H1 (cell line): Measurements from ENCODE around the gene ARL11. TPM values are rescaled to one million over a fixed set of nuclear protein-coding genes. Genes with fewer than 3 reads are reported as not detected.

Experiments
- CTCF ChIA-PET: fragments of 300-600 bp; sonication (Branson Sonifier 250); formaldehyde crosslinking; loops from one replicate; lab custom pipeline; 2021; ENCODE audit not compliant: partially characterized antibody; lab: Charles Lee
- POLR2A ChIA-PET: fragments of 300-600 bp; sonication (Branson Sonifier 250); formaldehyde crosslinking; loops from one replicate; lab custom pipeline; 2021; ENCODE audit warnings: inconsistent platforms; ENCODE audit not compliant: partially characterized antibody; lab: Charles Lee
- DNase-seq, 2 experiments: peaks; one replicate each; pipeline versions ENCODE4 v3.0.0 to v3.0.0-alpha.2; 2010 to 2022; ENCODE audit warnings: low spot score in 2 of 2, low read depth in 1 of 2, mixed read lengths in 1 of 2
- FAIRE-seq: peaks from 2 replicates; lab custom pipeline; 2011; peaks lifted over from hg19 to GRCh38; lab: Jason Lieb, UNC
- H2AFZ ChIP-seq: 2 replicates; pipeline ENCODE4 v1.8.1; 2012; ENCODE audit warnings: low read length, inconsistent platforms
- H2AK5ac ChIP-seq: 2 replicates; pipeline ENCODE4 v1.6.1; 2013; ENCODE audit warnings: low read depth, low read length
- H2BK120ac ChIP-seq: replicated peaks from 2 replicates; pipeline ENCODE3; 2013; ENCODE audit warnings: low read depth, low read length, inconsistent platforms
- H2BK12ac ChIP-seq: 2 replicates; pipeline ENCODE4 v1.6.1; 2013; ENCODE audit warnings: low read depth, low read length
- H2BK15ac ChIP-seq: 2 replicates; pipeline ENCODE4 v1.6.1; 2013; ENCODE audit warnings: low read length
- H2BK20ac ChIP-seq: 2 replicates; pipeline ENCODE4 v1.6.1; 2013; ENCODE audit warnings: low read length
- H2BK5ac ChIP-seq: 2 replicates; pipeline ENCODE4 v1.6.1; 2013; ENCODE audit warnings: low read depth, low read length
- H3K14ac ChIP-seq: 2 replicates; pipeline ENCODE4 v1.6.1; 2013; ENCODE audit warnings: inconsistent platforms; ENCODE audit not compliant: insufficient read length
- H3K18ac ChIP-seq: 2 replicates; pipeline ENCODE4 v1.6.1; 2013; ENCODE audit warnings: low read length; ENCODE audit errors: extremely low read depth
- H3K23ac ChIP-seq: 2 replicates; pipeline ENCODE4 v1.6.1; 2013; ENCODE audit warnings: inconsistent platforms; ENCODE audit not compliant: insufficient read length
- H3K23me2 ChIP-seq: 2 replicates; pipeline ENCODE4 v1.6.1; 2013; ENCODE audit warnings: low read depth, low read length
- H3K27ac ChIP-seq: 2 replicates; pipeline ENCODE4 v1.6.1; 2011; ENCODE audit warnings: low read depth, low read length, inconsistent platforms
- H3K27me3 ChIP-seq, 4 experiments: replicated peaks in 1 of 4; 1 replicate in 1 of 4; 2 replicates in 3 of 4; pipeline versions ENCODE4 v1.6.1 to v1.8.1; 2011 to 2013; ENCODE audit warnings: low read length in 3 of 4, mild to moderate bottlenecking in 3 of 4, inconsistent platforms in 2 of 4, mixed read lengths in 2 of 4, moderate library complexity in 1 of 4; ENCODE audit not compliant: control insufficient read depth in 3 of 4, insufficient read depth in 3 of 4; ENCODE audit errors: extremely low read depth in 1 of 4
- H3K36me3 ChIP-seq, 4 experiments: 2 replicates each; pipeline versions ENCODE4 v1.6.1 to v1.8.1; 2011 to 2013; ENCODE audit warnings: mild to moderate bottlenecking in 4 of 4, low read length in 3 of 4, moderate library complexity in 2 of 4, control low read depth in 1 of 4, inconsistent platforms in 1 of 4; ENCODE audit not compliant: insufficient read depth in 4 of 4, control insufficient read depth in 2 of 4
- H3K4ac ChIP-seq: replicated peaks from 2 replicates; pipeline ENCODE3; 2013; ENCODE audit warnings: low read length, low read depth, mixed read lengths, inconsistent platforms; ENCODE audit not compliant: insufficient read length
- H3K4me1 ChIP-seq, 4 experiments: replicated peaks in 1 of 4; 1 replicate in 1 of 4; 2 replicates in 3 of 4; pipeline versions ENCODE4 v1.6.1 to v1.8.1; 2011 to 2013; ENCODE audit warnings: low read length in 3 of 4, inconsistent platforms in 2 of 4, mixed read lengths in 1 of 4; ENCODE audit not compliant: insufficient read depth in 4 of 4, control insufficient read depth in 3 of 4
- H3K4me2 ChIP-seq, 2 experiments: 2 replicates each; pipeline versions ENCODE4 v1.6.1 to v1.8.1; 2011 to 2013; ENCODE audit warnings: low read depth in 2 of 2, low read length in 2 of 2, control low read depth in 1 of 2, inconsistent platforms in 1 of 2, mild to moderate bottlenecking in 1 of 2; ENCODE audit not compliant: insufficient read depth in 1 of 2
- H3K4me3 ChIP-seq, 4 experiments: fragments of 200-600, 300-600 bp in 1 of 4; sonication (generic), shearing (Covaris generic), sonication (Bioruptor Twin) in 1 of 4; 2 replicates each; pipeline versions ENCODE4 v1.5.1 to v1.8.1; 2011 to 2016; ENCODE audit warnings: low read length in 4 of 4, low read depth in 3 of 4, control low read depth in 2 of 4, inconsistent platforms in 2 of 4, mild to moderate bottlenecking in 2 of 4, mixed read lengths in 1 of 4, moderate library complexity in 1 of 4; ENCODE audit not compliant: insufficient read depth in 2 of 4; ENCODE audit errors: extremely low read depth in 1 of 4
- H3K56ac ChIP-seq: replicated peaks from 2 replicates; pipeline ENCODE3; 2013; ENCODE audit warnings: low read depth, mild to moderate bottlenecking, mixed read lengths, low read length, inconsistent platforms; ENCODE audit not compliant: insufficient read length
- H3K79me1 ChIP-seq: 2 replicates; pipeline ENCODE4 v1.6.1; 2013; ENCODE audit warnings: low read depth, low read length, control low read depth
- H3K79me2 ChIP-seq, 2 experiments: 2 replicates each; pipeline versions ENCODE4 v1.6.1 to v1.8.1; 2012 to 2013; ENCODE audit warnings: low read length in 2 of 2, mild to moderate bottlenecking in 2 of 2, inconsistent platforms in 1 of 2; ENCODE audit not compliant: insufficient read depth in 2 of 2, control insufficient read depth in 1 of 2
- H3K9ac ChIP-seq, 4 experiments: replicated peaks in 1 of 4; 1 replicate in 1 of 4; 2 replicates in 3 of 4; pipeline versions ENCODE4 v1.6.1 to v1.8.1; 2011 to 2013; ENCODE audit warnings: low read depth in 3 of 4, low read length in 3 of 4, control low read depth in 2 of 4, mild to moderate bottlenecking in 2 of 4, moderate library complexity in 2 of 4, inconsistent platforms in 1 of 4; ENCODE audit errors: extremely low read depth in 1 of 4
- H3K9me3 ChIP-seq, 2 experiments: 2 replicates each; pipeline versions ENCODE4 v1.6.1 to v1.8.1; 2012 to 2013; ENCODE audit warnings: mild to moderate bottlenecking in 2 of 2, moderate library complexity in 2 of 2, control low read depth in 1 of 2, inconsistent platforms in 1 of 2, low read depth in 1 of 2, low read length in 1 of 2, mixed read lengths in 1 of 2; ENCODE audit not compliant: insufficient read depth in 2 of 2
- H4K20me1 ChIP-seq, 2 experiments: replicated peaks in 1 of 2; 2 replicates each; pipeline versions ENCODE3 to v1.8.1; 2011 to 2013; ENCODE audit warnings: inconsistent platforms in 2 of 2, low read length in 2 of 2, mild to moderate bottlenecking in 1 of 2; ENCODE audit not compliant: insufficient read depth in 2 of 2, control insufficient read depth in 1 of 2
- H4K5ac ChIP-seq: 2 replicates; pipeline ENCODE4 v1.6.1; 2013; ENCODE audit warnings: low read length, low read depth, mixed read lengths, inconsistent platforms; ENCODE audit not compliant: insufficient read length
- H4K8ac ChIP-seq: 2 replicates; pipeline ENCODE4 v1.8.0; 2013; ENCODE audit warnings: mild to moderate bottlenecking, moderate library complexity, low read length, inconsistent platforms; ENCODE audit not compliant: insufficient read depth; ENCODE audit errors: extremely low read depth
- H4K91ac ChIP-seq: replicated peaks from 2 replicates; pipeline ENCODE3; 2013; ENCODE audit warnings: low read length, mixed read lengths, inconsistent platforms; ENCODE audit not compliant: insufficient read length
- CREB1 ChIP-seq: IDR thresholded peaks from 2 replicates; pipeline ENCODE4 v1.6.1; 2012; ENCODE audit warnings: inconsistent platforms
- EGR1 ChIP-seq: IDR thresholded peaks from 2 replicates; pipeline ENCODE4 v1.6.1; 2011; ENCODE audit warnings: low read depth, low read length, borderline replicate concordance
- EP300 ChIP-seq, 2 experiments: IDR thresholded peaks; 1 replicate in 1 of 2; 2 replicates in 1 of 2; pipeline ENCODE4 v1.6.1; 2011 to 2012; ENCODE audit warnings: low read depth in 2 of 2, low read length in 2 of 2, mild to moderate bottlenecking in 2 of 2, borderline replicate concordance in 1 of 2, inconsistent platforms in 1 of 2, moderate library complexity in 1 of 2
- PHF8 ChIP-seq: fragments of 200-600 bp; sonication (generic); conservative IDR thresholded peaks from 2 replicates; pipeline ENCODE4 v1.7.1; 2012; ENCODE audit warnings: low read depth, mild to moderate bottlenecking, inconsistent platforms, low read length, moderate library complexity
- RXRA ChIP-seq: IDR thresholded peaks from 2 replicates; pipeline ENCODE4 v1.6.1; 2011; ENCODE audit warnings: low read depth, mild to moderate bottlenecking, low read length, moderate library complexity; ENCODE audit not compliant: insufficient read depth
- SAP30 ChIP-seq: fragments of 300-600 bp; sonication (generic); IDR thresholded peaks from 2 replicates; pipeline ENCODE4 v1.7.1; 2012; ENCODE audit warnings: low read length, moderate library complexity, mild to moderate bottlenecking, inconsistent platforms; ENCODE audit not compliant: insufficient read depth, insufficient replicate concordance
- TCF12 ChIP-seq: IDR thresholded peaks from 2 replicates; pipeline ENCODE4 v1.6.1; 2011; ENCODE audit warnings: low read depth, mild to moderate bottlenecking, low read length
- TEAD4 ChIP-seq: IDR thresholded peaks from 2 replicates; pipeline ENCODE4 v1.6.1; 2012; ENCODE audit warnings: low read depth, low read length, inconsistent platforms, mixed read lengths
- ZNF274 ChIP-seq: IDR thresholded peaks from 2 replicates; pipeline ENCODE4 v1.7.0; 2012; ENCODE audit warnings: low read length, borderline replicate concordance; ENCODE audit errors: extremely low read depth
- WGBS, 2 experiments: shearing (Covaris generic) in 1 of 2; methylation state at CpG; one replicate each; pipeline versions ENCODE4 v1.1.6 to v1.1.7; 2013 to 2015; ENCODE audit warnings: low lambda C conversion rate in 2 of 2, mixed read lengths in 2 of 2, inconsistent platforms in 1 of 2, low coverage in 1 of 2, missing lambda C conversion rate in 1 of 2; ENCODE audit not compliant: insufficient replicate concordance in 2 of 2, insufficient coverage in 1 of 2, insufficient read length in 1 of 2; ENCODE audit errors: extremely low coverage in 1 of 2, missing lambda C conversion rate in 1 of 2; 5-methylcytosine and 5-hydroxymethylcytosine counted together
- polyA plus RNA-seq, 7 experiments: library from polyadenylated mRNA; depleted of rRNA in 3 of 7; stranded (reverse) in 5 of 7; unstranded in 2 of 7; fragments of >200 nt in 5 of 7; fragments of 200-250 nt in 2 of 7; gene quantifications; 1 replicate in 5 of 7; 2 replicates in 1 of 7; 4 replicates in 1 of 7; pipeline versions ENCODE4 v1.2.1 to v1.2.3, GENCODE V29; 2011 to 2013; ENCODE audit warnings: missing spikeins in 2 of 7, mixed read lengths in 2 of 7
- total RNA-seq: library from RNA; stranded (reverse); fragmentation: NEBNext Ultra II Directional; extraction: Animal tissue kit (Norgen Biotek cat#: 25700); gene quantifications from 2 replicates; pipeline ENCODE4 v1.2.1, GENCODE V29; 2021
- TF ChIP-seq, protein P1 (sequence below): IDR thresholded peaks from 2 replicates; pipeline ENCODE4 v1.6.1; 2011; ENCODE audit warnings: low read length, improper control_type of control experiment

Gene ARL11
- total and polyA plus RNA-seq, 2 of the 8 experiments (the other 6 are each of a cell fraction or from before 2014, with no cell fraction given) = 0.45 to 0.52 TPM

DNA sequence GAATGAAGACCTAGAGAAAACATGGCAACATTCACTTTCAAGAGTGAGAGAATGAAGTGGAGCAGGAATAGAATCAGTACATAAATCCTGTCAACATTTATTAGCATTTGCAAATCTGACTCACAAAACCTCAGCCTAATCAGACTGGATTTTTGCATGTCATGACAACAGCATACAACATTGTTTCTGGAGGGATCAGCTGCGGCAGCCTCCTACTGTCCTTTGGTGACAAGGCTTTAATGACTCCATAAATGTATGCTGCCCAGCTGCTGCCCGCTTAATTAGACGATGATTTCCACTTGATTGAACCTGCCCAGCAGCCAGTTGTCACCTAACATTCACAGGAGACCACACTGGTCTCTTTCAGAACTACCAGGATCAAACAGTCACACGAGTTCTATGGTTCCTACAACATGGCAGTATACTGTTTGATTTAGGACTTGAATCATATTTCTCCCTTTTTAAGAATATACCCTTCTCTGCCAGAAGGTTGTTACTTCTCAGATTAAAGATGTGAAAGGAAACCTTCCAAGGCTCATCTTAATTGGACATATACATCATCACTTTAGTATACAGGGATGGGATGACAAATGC is 53.6 kb downstream of the ARL11 start:
- Histone ChIP-seq H3K4ac (no peak overlapping the region), H3K4me1 (no peaks in the 10 kb centered on the region), H4K5ac (no peak overlapping the region), H3K27ac (no peak overlapping the region), H2BK120ac (no peak overlapping the region), H2BK20ac (no peak overlapping the region), H3K23me2 (no peaks in the 10 kb centered on the region), H3K18ac (no peak overlapping the region), H3K23ac (no peak overlapping the region), H3K9ac (no peak overlapping the region), H3K4me3 (no peak overlapping the region), H2AK5ac (no peak overlapping the region), H3K79me2 (peaks cover 10 to 76% of the 10 kb centered on the region in 2 experiments), H3K14ac (no peak overlapping the region), H4K20me1 (peaks cover 0 to 6% of the 10 kb centered on the region in 2 experiments), H3K36me3 (peaks cover 0 to 32% (median 8%) of the 10 kb centered on the region in 4 experiments; a peak in 5 of 8 replicates), H3K56ac (no peak overlapping the region), H2BK12ac (no peak overlapping the region), H2BK15ac (no peak overlapping the region), H2AFZ (no peak overlapping the region), H3K9me3 (peaks cover 9 to 20% of the 10 kb centered on the region in 2 experiments; a peak in 3 of 4 replicates), H3K79me1 (peaks cover 5% of the 10 kb centered on the region), H3K27me3 (no peaks in the 10 kb centered on the region), H2BK5ac (no peak overlapping the region), H4K8ac (no peak overlapping the region), H3K4me2 (no peak overlapping the region), H4K91ac (no peak overlapping the region)
- no peak for FAIRE-seq
- WGBS, 2 experiments = 73% methylated on average over 4 of the region's 4 CpGs; no CpG with 5 or more reads in 1 of the 2 experiments
- ChIA-PET POLR2A (interaction anchor here (1.2 to 1.6 kb wide), 2 partner anchors 9 to 10 kb away, joined by 5 to 6 read pairs; partner anchors contain the start of gene EBPL), CTCF (interaction anchor here (0.6 to 1.4 kb wide), 4 partner anchors 9 to 334 kb away, joined by 3 to 4 read pairs (median 3); partner anchors contain the start of gene EBPL)
- no peak for TF ChIP-seq RXRA
- no peak for TF ChIP-seq TCF12
- TF ChIP-seq CREB1 = no peak
- TF ChIP-seq ZNF274 = no peak
- TF ChIP-seq TEAD4 = no peak
- TF ChIP-seq, protein P1, sequence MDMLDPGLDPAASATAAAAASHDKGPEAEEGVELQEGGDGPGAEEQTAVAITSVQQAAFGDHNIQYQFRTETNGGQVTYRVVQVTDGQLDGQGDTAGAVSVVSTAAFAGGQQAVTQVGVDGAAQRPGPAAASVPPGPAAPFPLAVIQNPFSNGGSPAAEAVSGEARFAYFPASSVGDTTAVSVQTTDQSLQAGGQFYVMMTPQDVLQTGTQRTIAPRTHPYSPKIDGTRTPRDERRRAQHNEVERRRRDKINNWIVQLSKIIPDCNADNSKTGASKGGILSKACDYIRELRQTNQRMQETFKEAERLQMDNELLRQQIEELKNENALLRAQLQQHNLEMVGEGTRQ = no peak
- no peak for TF ChIP-seq EGR1
- TF ChIP-seq SAP30 = no peak
- no peak for TF ChIP-seq PHF8
- TF ChIP-seq EP300 (IDR thresholded peaks at IDR 0.05; ENCODE audit: borderline replicate concordance in 1 of 2, low read depth in 2 of 2, low read length in 2 of 2) = no peak
- DNase-seq = no peak
